Panc1 (cell line): Measurements from ENCODE around the gene PLCL1. TPM values are rescaled to one million over a fixed set of nuclear protein-coding genes. Genes with fewer than 3 reads are reported as not detected.

Experiments used
- ATAC-seq: fragments of 200-7000 bp; cut with Tn5 transposase; 2 replicates; pipeline ENCODE4 v1.9.1; 2020; ENCODE audit warnings: mild to moderate bottlenecking, moderate library complexity
- BruUV-seq: library from RNA; stranded (reverse); fragments of 400-500 nt; replicated peaks from 2 replicates; lab custom pipeline; 2021; lab: Mats Ljungman, UMichigan
- CTCF ChIA-PET: fragments of 300-600 bp; sonication (Branson Sonifier 250); formaldehyde crosslinking; loops from one replicate; lab custom pipeline; 2022; ENCODE audit warnings: antibody characterized with exemption; lab: Charles Lee
- POLR2A ChIA-PET: fragments of 300-600 bp; sonication (Branson Sonifier 250); formaldehyde crosslinking; loops from one replicate; lab custom pipeline; 2022; ENCODE audit warnings: antibody characterized with exemption; lab: Charles Lee
- DNase-seq: peaks from one replicate; pipeline ENCODE4 v3.0.0-alpha.2; 2010; ENCODE audit warnings: low read depth, low spot score
- H3K27ac ChIP-seq: 2 replicates; pipeline ENCODE4 v1.5.1; 2011; ENCODE audit warnings: mild to moderate bottlenecking, low read length, inconsistent platforms
- H3K27me3 ChIP-seq: fragments of 200-500 bp; sonication (Bioruptor generic); 2 replicates; pipeline ENCODE4 v1.6.0; 2014; ENCODE audit warnings: low read length, inconsistent platforms; ENCODE audit not compliant: control insufficient read depth, insufficient read depth
- H3K36me3 ChIP-seq: fragments of 200-500 bp; sonication (Bioruptor generic); 2 replicates; pipeline ENCODE4 v1.5.1; 2014; ENCODE audit warnings: inconsistent platforms, mild to moderate bottlenecking, low read length, moderate library complexity; ENCODE audit not compliant: control insufficient read depth, insufficient read depth
- H3K4me1 ChIP-seq: 2 replicates; pipeline ENCODE4 v1.5.1; 2011; ENCODE audit warnings: inconsistent platforms, mild to moderate bottlenecking, low read length, moderate library complexity; ENCODE audit not compliant: control insufficient read depth, insufficient read depth
- H3K4me3 ChIP-seq, 2 experiments: 2 replicates each; pipeline ENCODE4 v1.5.1; 2011 to 2012; ENCODE audit warnings: low read depth in 2 of 2, low read length in 2 of 2, mild to moderate bottlenecking in 2 of 2, inconsistent platforms in 1 of 2, moderate library complexity in 1 of 2
- H3K9me3 ChIP-seq: fragments of 200-500 bp; sonication (Bioruptor generic); 2 replicates; pipeline ENCODE4 v1.5.1; 2014; ENCODE audit warnings: low read depth, mild to moderate bottlenecking, inconsistent platforms, low read length, moderate library complexity; ENCODE audit not compliant: control insufficient read depth, insufficient read depth
- POLR2AphosphoS5 ChIP-seq: IDR thresholded peaks from 2 replicates; pipeline ENCODE4 v1.6.1; 2012; ENCODE audit warnings: mild to moderate bottlenecking, low read depth, low read length, moderate library complexity
- SIN3A ChIP-seq: IDR thresholded peaks from 2 replicates; pipeline ENCODE4 v1.6.1; 2012; ENCODE audit warnings: low read depth, mild to moderate bottlenecking, low read length, moderate library complexity, borderline replicate concordance; ENCODE audit not compliant: insufficient read depth
- TCF7L2 ChIP-seq: IDR thresholded peaks from 2 replicates; pipeline ENCODE4 v1.6.1; 2011; ENCODE audit warnings: mild to moderate bottlenecking, low read depth, low read length, inconsistent platforms
- in situ Hi-C: cut with HindIII; loops from 2 replicates; pipeline ENCODE4 v1.10.0; 2016; ENCODE audit warnings: low sequenced_read_pairs, low pct_unique_long_range_greater_than_20kb
- intact Hi-C: fragments of 100-400 bp; cut with micrococcal nuclease; formaldehyde crosslinking; loops from one replicate; pipeline ENCODE4 v1.10.0; 2022; ENCODE audit not compliant: unreplicated experiment
- total RNA-seq: library from RNA; stranded (reverse); gene quantifications from one replicate; pipeline ENCODE4 v1.2.1, GENCODE V29; 2021; ENCODE audit not compliant: unreplicated experiment
- TF ChIP-seq, protein P1 (sequence below), 2 experiments: IDR thresholded peaks; 2 replicates each; pipeline ENCODE4 v1.6.1; 2011 to 2012; ENCODE audit warnings: low read depth in 2 of 2, control low read depth in 1 of 2, low read length in 1 of 2, mild to moderate bottlenecking in 1 of 2, moderate library complexity in 1 of 2; ENCODE audit not compliant: insufficient read depth in 1 of 2
- TF ChIP-seq, protein P2 (sequence below): fragments of 450-650 bp; IDR thresholded peaks from 2 replicates; pipeline ENCODE4 v1.5.1; 2017; ENCODE audit warnings: mild to moderate bottlenecking

Gene PLCL1
- total RNA-seq, 1 experiment from 2014 or later = not detected

DNA sequence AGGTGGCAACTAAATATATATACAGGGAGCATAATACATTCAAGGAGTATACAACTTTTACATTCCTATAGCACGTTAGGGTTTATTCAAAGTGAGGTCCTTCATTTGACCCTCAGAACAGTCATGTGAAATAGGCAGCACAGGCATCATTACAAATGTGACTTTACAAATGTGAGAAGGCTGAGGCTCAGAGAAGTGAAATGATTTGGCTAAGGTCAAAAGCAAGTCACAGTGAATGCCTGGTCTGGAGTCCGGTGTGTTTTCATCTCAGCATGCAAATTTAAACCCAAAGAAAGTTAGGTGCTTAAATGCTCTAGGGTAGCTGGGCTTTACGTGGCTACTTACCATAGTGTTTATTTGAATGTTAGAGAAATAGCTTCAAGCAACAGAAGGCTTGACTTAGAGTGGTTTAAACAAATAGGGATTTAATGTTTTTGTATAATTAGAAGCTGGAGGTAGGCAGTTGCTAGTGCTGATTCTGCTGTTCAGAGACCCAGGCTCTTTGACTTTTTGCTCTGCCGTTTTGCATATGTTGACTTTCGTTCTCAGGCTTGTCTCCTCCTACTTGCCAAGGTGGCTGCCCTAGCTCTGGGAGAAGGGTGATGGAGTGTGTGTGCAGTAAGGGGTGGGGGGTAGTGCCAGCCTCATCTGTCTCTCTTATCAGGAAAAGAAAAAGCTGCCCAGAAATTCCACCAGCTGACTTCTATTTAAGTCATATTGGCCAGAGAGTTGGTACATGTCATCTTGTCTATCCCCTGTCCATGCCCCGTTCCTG, 89.2 kb downstream of the PLCL1 start:
- Histone ChIP-seq H3K27me3 (no peaks in the 10 kb centered on the region), H3K27ac (no peak overlapping the region), H3K4me1 (no peaks in the 10 kb centered on the region), H3K36me3 (no peaks in the 10 kb centered on the region), H3K4me3 (no peak overlapping the region), H3K9me3 (no peaks in the 10 kb centered on the region)
- ATAC-seq (no peak), DNase-seq (no peak)
- ChIA-PET CTCF (no interaction called here), POLR2A (no interaction called here)
- in situ Hi-C loops = no loop called here
- intact Hi-C loops = no loop called here
- TF ChIP-seq, protein P1, sequence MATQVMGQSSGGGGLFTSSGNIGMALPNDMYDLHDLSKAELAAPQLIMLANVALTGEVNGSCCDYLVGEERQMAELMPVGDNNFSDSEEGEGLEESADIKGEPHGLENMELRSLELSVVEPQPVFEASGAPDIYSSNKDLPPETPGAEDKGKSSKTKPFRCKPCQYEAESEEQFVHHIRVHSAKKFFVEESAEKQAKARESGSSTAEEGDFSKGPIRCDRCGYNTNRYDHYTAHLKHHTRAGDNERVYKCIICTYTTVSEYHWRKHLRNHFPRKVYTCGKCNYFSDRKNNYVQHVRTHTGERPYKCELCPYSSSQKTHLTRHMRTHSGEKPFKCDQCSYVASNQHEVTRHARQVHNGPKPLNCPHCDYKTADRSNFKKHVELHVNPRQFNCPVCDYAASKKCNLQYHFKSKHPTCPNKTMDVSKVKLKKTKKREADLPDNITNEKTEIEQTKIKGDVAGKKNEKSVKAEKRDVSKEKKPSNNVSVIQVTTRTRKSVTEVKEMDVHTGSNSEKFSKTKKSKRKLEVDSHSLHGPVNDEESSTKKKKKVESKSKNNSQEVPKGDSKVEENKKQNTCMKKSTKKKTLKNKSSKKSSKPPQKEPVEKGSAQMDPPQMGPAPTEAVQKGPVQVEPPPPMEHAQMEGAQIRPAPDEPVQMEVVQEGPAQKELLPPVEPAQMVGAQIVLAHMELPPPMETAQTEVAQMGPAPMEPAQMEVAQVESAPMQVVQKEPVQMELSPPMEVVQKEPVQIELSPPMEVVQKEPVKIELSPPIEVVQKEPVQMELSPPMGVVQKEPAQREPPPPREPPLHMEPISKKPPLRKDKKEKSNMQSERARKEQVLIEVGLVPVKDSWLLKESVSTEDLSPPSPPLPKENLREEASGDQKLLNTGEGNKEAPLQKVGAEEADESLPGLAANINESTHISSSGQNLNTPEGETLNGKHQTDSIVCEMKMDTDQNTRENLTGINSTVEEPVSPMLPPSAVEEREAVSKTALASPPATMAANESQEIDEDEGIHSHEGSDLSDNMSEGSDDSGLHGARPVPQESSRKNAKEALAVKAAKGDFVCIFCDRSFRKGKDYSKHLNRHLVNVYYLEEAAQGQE (IDR thresholded peaks at IDR 0.05; ENCODE audit: insufficient read depth in 1 of 2, low read depth in 2 of 2, low read length in 1 of 2) = no peak
- no peak for TF ChIP-seq SIN3A
- TF ChIP-seq, protein P2, sequence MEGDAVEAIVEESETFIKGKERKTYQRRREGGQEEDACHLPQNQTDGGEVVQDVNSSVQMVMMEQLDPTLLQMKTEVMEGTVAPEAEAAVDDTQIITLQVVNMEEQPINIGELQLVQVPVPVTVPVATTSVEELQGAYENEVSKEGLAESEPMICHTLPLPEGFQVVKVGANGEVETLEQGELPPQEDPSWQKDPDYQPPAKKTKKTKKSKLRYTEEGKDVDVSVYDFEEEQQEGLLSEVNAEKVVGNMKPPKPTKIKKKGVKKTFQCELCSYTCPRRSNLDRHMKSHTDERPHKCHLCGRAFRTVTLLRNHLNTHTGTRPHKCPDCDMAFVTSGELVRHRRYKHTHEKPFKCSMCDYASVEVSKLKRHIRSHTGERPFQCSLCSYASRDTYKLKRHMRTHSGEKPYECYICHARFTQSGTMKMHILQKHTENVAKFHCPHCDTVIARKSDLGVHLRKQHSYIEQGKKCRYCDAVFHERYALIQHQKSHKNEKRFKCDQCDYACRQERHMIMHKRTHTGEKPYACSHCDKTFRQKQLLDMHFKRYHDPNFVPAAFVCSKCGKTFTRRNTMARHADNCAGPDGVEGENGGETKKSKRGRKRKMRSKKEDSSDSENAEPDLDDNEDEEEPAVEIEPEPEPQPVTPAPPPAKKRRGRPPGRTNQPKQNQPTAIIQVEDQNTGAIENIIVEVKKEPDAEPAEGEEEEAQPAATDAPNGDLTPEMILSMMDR = no peak
- BruUV-seq = no TSS peak

DNA sequence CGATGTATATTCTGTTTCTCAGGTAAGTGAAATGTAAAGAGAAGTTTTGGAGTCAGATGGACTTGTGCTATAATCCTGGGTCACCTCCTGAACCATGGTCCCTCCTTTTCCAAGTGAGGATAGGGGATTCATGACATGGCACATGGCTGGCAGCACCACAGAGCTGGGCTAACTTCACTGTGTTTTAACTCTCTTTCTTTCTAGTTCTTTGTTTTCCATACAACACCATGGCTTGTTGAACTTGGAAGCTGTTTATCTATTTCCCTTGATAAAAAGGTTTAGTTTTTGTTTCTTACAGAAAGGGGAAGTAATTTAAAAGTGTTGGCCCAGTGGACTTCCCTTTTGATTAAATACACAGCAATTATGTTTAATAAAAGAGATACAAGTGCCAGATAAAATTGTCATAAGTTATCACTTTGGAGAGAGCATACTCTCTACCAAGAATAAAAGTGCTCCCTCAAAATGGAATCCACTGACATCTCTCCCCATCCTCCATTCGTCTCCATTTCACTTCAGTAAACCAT, 90.4 kb downstream of the PLCL1 start:
- no peaks in the 10 kb centered on the region for H3K9me3 ChIP-seq
- DNase-seq (no peak), ATAC-seq (no peak)
- ChIA-PET CTCF (no interaction called here), POLR2A (no interaction called here)
- H3K27me3 ChIP-seq = no peaks in the 10 kb centered on the region
- TF ChIP-seq POLR2AphosphoS5 (no peak), SIN3A (no peak), TCF7L2 (no peak)
- TF ChIP-seq, protein P1 (IDR thresholded peaks at IDR 0.05; ENCODE audit: insufficient read depth in 1 of 2, low read depth in 2 of 2, low read length in 1 of 2) = no peak
- TF ChIP-seq, protein P2 = no peak
- no peak overlapping the region for H3K27ac ChIP-seq
- in situ Hi-C loops (no loop called here), intact Hi-C loops (no loop called here)
- H3K36me3 ChIP-seq = no peaks in the 10 kb centered on the region
- BruUV-seq = no TSS peak
- no peaks in the 10 kb centered on the region for H3K4me1 ChIP-seq
- no peak overlapping the region for H3K4me3 ChIP-seq
